HG03108 (cell line): ENCODE results near the gene PRMT7.
"Not testable (repeated sequence)": the region's sequence is repeated elsewhere in the genome, so short reads cannot be mapped to it uniquely, and the experiment has no call there.

Experiments
- ATAC-seq: cut with Tn5 transposase; IDR thresholded peaks from one replicate; pipeline ENCODE4 v1.9.1; 2021; ENCODE audit warnings: moderate library complexity; ENCODE audit not compliant: unreplicated experiment

The PRMT7 gene

GRCh38 chr16:68283801-68284598, 26.8 kb upstream of the PRMT7 start:
- no peak for ATAC-seq

DNA sequence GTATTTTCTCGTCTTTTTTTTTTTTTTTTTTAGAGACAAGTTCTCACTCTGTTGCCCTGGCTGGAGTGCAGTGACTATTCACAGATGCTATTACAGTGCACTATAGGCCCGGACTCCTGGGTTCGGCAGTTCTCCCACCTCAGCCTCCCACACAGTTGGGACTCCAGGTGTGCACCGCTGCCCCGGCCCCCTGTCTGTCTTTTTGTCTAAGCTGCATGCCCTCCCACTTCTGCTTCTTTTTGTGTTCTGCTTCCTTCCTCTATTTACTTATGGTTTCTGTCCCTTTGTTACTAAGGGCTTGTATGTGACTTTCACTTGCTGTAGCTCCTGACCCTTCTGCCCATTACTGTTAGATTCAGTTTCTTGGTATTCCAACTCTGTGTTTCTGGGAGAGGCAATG, 26.0 kb upstream of the PRMT7 start:
- ATAC-seq = peak; percentile 37

- no peak for ATAC-seq
These were observed 25.1 kb upstream of the PRMT7 start for GRCh38 chr16:68285683-68286082.

DNA sequence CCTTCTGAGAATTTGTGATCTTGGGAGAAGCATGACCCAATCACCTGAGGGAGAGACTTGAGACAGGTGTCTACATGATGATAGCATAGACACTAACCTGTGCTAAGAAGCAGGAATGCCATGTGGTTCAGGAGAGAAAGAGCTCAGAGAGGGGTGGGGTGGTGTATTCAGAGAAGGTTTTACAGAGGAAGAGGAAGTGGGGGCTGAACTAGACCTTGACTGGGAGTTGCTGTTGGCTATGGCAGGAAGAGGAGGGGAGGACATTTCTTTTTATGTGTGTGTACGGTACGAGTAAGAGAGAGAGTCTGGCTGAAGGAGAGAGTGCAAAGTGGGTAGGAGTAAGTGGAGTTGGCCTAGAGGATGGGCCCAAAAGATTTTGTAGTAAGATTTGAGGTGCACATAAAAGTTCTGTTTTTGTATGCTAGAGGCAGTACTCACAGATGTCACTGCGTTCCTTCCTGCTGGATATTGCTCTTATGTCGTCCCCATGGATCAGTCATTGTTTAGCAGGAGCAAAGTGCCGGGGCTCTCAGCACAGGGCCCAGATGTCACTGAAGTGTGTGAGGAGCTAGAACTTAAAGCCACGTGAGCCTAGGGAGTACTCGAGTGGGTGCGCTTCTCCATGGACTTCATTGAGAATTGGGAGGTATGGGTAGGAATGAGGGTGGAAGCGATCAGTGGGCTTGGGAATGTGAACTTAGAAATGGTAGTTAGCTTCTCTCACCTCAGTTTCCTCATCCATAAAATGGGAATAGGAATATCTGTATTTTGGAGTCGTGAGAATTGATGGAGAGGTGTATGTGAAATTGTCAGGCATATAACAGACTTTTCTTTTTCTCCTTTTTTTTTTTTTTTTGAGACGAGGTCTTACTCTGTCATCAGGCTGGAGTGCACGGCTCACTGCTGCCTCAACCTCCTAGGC, 24.4 kb upstream of the PRMT7 start:
- no peak for ATAC-seq

GRCh38 chr16:68287276-68288251, 23.3 kb upstream of the PRMT7 start:
- no peak for ATAC-seq

- ATAC-seq = no peak
These were observed 22.6 kb upstream of the PRMT7 start for GRCh38 chr16:68288252-68288650.

- not testable (repeated sequence) for ATAC-seq
These were observed 22.0 kb upstream of the PRMT7 start for GRCh38 chr16:68288796-68289195.

GRCh38 chr16:68289202-68289601, 21.6 kb upstream of the PRMT7 start:
- ATAC-seq = no peak

GRCh38 chr16:68289621-68290329, 21.0 kb upstream of the PRMT7 start:
- ATAC-seq = peak; percentile 77

DNA sequence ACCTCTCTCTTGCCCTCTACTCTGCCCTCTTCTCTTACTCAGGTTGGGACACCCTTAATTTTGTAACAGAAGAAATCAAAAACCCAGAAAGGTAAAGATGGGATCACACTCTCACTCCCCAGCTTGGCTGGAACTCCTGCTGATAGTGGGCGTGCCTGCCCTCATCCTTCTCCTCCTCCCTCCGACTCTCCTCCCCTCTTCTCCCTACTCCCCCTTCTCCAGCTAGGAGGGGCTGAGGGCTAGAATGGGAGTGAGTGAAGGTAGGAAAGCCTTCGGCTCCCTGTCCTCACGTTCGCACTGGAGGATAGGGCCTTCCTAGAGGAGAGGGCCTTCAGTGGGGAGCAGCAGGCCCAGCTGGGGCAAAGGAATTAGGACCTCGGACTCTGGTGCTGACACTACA, 20.4 kb upstream of the PRMT7 start:
- ATAC-seq = no peak

DNA sequence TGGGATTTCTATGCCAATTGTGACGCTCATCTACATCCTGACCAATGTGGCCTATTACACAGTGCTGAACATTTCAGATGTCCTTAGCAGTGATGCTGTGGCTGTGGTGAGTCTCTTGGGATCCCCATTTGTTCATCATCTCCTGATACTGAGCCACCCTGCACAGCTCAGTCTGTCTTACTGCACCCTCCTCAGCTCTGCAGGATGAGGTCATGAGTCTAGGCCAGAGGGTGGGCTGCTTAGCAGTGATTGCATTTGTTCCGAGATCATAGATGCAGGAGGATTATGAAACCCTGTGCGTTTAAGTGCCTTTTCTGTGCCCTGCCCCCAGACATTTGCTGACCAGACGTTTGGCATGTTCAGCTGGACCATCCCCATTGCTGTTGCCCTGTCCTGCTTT, 19.6 kb upstream of the PRMT7 start:
- no peak for ATAC-seq

DNA sequence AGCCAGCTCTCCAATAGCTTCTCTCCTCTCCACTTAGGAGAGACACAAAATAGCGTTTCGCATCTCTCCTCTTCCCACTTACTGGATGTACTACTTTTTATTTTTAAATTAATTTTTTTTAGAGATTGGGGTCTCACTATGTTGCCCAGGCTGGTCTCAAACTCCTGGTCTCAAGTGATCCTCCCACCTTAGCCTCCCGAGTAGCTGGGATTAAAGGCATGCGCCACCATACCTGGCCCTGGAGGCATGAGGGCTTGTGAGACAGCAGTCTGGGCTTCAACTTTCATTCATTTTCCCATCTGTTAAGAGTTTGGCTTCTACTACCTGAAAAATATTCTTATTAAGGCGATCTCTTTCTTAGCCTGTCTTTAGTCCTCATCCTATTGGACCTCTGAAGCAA, 18.4 kb upstream of the PRMT7 start:
- ATAC-seq = no peak

DNA sequence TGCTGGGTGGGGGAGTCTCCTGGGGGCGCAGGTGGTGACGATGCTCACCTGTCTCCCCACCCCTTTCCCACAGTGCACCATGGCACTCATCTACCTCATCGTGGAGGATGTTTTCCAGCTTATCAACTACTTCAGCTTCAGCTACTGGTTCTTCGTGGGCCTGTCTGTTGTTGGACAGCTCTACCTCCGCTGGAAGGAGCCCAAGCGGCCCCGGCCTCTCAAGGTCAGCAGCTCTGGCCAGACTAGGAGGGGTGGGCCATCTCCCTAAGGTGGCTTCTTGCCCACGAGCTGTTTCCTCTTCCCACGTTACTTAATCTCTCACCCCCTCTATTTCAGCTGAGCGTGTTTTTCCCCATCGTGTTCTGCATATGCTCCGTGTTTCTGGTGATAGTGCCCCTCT, 14.5 kb upstream of the PRMT7 start:
- ATAC-seq = no peak

DNA sequence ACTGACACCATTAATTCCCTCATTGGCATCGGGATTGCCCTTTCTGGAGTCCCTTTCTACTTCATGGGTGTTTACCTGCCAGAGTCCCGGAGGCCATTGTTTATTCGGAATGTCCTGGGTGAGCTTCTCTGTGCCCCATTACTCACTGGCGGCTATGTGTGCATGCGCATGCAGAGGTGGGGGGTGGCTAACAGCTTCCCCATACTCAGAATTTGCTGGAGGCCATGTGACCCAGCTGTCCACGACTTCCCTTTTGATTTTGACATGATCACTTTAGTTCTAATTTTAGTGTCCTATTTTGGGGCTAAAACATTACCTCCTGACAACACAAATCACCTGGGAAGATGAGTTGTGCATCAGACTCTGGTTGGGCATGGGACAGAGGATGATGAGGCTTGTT, 14.1 kb upstream of the PRMT7 start:
- ATAC-seq = no peak

GRCh38 chr16:68297908-68298307, 12.9 kb upstream of the PRMT7 start:
- no peak for ATAC-seq

DNA sequence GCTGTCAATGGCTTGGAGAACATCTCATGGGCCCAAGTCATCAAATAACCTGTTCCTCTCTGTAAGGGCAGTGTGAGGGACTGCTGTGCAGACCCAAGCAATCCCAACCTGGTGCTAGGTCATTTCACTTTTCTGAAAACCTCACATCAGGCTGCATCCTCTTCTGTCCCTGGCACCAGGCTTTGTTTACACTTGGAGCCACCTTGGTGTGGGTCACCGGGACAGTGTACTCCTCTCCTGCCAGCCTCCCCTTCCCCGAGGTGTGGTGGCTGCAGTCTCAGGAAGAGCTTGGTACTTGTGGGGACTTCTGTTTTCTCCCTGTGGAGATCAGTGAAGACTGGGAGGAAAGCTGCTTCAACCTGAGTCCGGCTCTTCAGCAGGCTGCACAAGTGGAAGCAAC, 12.5 kb upstream of the PRMT7 start:
- no peak for ATAC-seq

DNA sequence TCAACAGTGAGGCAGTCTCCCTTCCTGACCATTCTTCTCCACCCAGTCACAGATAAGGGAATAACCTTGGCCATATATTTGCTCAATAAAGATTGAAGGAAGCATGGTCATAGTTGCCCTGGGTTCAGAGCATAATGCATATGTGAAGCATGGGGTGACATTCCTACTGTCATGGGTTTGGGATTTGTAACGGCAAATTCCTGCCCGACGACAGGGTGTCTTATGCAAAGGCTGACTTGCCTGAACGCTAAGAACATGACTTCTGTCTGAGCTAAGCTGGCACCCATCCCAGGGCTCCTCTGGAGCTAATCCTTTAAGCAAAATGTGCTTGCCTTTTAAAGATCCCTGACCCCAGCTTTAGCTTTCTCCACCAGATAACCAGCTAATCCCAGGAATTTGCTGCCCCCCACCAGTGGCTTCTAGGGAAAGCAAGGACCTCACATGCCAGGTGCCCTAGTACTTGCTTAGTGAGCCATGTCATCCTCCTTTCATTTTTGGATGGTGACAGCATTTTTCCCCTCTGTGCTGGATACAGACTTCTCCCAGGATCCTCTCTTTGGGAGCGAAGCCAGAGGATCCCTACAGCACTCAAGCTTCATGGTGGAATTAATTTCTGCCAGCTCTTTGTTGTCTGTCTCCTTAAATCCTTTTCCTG, 11.8 kb upstream of the PRMT7 start:
- no peak for ATAC-seq

- no peak for ATAC-seq
These were observed 11.0 kb upstream of the PRMT7 start for GRCh38 chr16:68299571-68300453.
